H1 (cell line): ENCODE data around the gene ETV2. TPM values are rescaled to one million over a fixed set of nuclear protein-coding genes. Genes with fewer than 3 reads are reported as not detected.

Experiments
- CBX8 ChIP-seq: fragments of 300-800, 300-1000 bp; sonication (generic); IDR thresholded peaks from 2 replicates; pipeline ENCODE4 v1.7.1; 2016; ENCODE audit warnings: low read depth, low read length, borderline replicate concordance
- GTF2F1 ChIP-seq: IDR thresholded peaks from 2 replicates; pipeline ENCODE4 v1.6.1; 2012; ENCODE audit warnings: low read depth, low read length, improper control_type of control experiment, borderline replicate concordance
- KDM5A ChIP-seq: fragments of 200-600 bp; IDR thresholded peaks from 2 replicates; pipeline ENCODE4 v1.7.1; 2012; ENCODE audit warnings: mild to moderate bottlenecking, low read length, inconsistent platforms, mixed read lengths
- POLR2AphosphoS5 ChIP-seq: IDR thresholded peaks from 2 replicates; pipeline ENCODE4 v1.6.1; 2011; ENCODE audit warnings: low read depth, low read length
- SP1 ChIP-seq: IDR thresholded peaks from 2 replicates; pipeline ENCODE4 v1.6.1; 2011; ENCODE audit warnings: low read depth, low read length
- SP4 ChIP-seq: IDR thresholded peaks from 2 replicates; pipeline ENCODE4 v1.6.1; 2012; ENCODE audit warnings: low read length, inconsistent platforms
- polyA plus RNA-seq, 7 experiments: library from polyadenylated mRNA; depleted of rRNA in 3 of 7; stranded (reverse) in 5 of 7; unstranded in 2 of 7; fragments of >200 nt in 5 of 7; fragments of 200-250 nt in 2 of 7; gene quantifications; 1 replicate in 5 of 7; 2 replicates in 1 of 7; 4 replicates in 1 of 7; pipeline versions ENCODE4 v1.2.1 to v1.2.3, GENCODE V29; 2011 to 2013; ENCODE audit warnings: missing spikeins in 2 of 7, mixed read lengths in 2 of 7
- total RNA-seq: library from RNA; stranded (reverse); fragmentation: NEBNext Ultra II Directional; extraction: Animal tissue kit (Norgen Biotek cat#: 25700); gene quantifications from 2 replicates; pipeline ENCODE4 v1.2.1, GENCODE V29; 2021
- TF ChIP-seq, protein P1 (sequence below): IDR thresholded peaks from 2 replicates; pipeline ENCODE4 v1.6.1; 2011; ENCODE audit warnings: low read length, improper control_type of control experiment
- TF ChIP-seq, protein P2 (sequence below), 3 experiments: IDR thresholded peaks; 1 replicate in 2 of 3; 2 replicates in 1 of 3; pipeline versions ENCODE4 v1.5.1 to v1.6.1; 2011; ENCODE audit warnings: low read length in 3 of 3, mild to moderate bottlenecking in 3 of 3, inconsistent platforms in 2 of 3, low read depth in 1 of 3, moderate library complexity in 1 of 3; ENCODE audit not compliant: insufficient read depth in 1 of 3; ENCODE audit errors: control extremely low read depth in 1 of 3

Gene ETV2
- total and polyA plus RNA-seq, 2 of the 8 experiments (the other 6 are each of a cell fraction or from before 2014, with no cell fraction given), result 0.88 to 1.3 TPM

DNA sequence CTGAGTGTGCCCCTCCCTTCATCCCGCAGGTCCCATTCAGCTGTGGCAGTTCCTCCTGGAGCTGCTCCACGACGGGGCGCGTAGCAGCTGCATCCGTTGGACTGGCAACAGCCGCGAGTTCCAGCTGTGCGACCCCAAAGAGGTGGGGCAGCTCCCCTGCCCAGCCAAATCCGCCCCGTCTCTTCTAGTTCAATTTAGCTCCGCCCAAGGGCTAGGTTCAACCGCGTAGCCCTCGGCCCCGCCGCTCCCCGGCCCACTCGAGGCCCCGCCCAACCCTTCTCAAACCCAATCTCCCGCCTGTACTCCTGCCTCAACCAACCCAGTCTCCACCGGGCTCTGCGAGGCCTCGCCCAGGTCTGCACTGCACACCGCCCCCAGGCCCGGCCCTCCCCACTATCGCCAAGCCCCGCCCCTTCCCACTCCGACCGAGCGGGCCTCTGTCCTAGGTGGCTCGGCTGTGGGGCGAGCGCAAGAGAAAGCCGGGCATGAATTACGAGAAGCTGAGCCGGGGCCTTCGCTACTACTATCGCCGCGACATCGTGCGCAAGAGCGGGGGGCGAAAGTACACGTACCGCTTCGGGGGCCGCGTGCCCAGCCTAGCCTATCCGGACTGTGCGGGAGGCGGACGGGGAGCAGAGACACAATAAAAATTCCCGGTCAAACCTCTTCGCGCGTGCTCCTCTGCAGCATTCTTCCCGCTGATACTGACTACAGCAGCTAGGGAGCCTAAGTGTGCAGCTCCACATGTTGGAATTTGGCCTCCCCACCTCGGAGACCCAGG, 2.9 kb downstream of the ETV2 start (continued):
- TF ChIP-seq SP4, result no peak
- no peak for TF ChIP-seq GTF2F1
- 0 out of 2 replicates have a peak, but pooled peaks have one; percentile 12 for TF ChIP-seq SP1
- no peak for TF ChIP-seq CBX8
- TF ChIP-seq KDM5A, result no peak
- TF ChIP-seq, protein P1, sequence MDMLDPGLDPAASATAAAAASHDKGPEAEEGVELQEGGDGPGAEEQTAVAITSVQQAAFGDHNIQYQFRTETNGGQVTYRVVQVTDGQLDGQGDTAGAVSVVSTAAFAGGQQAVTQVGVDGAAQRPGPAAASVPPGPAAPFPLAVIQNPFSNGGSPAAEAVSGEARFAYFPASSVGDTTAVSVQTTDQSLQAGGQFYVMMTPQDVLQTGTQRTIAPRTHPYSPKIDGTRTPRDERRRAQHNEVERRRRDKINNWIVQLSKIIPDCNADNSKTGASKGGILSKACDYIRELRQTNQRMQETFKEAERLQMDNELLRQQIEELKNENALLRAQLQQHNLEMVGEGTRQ, result no peak
- TF ChIP-seq POLR2AphosphoS5, result no peak
- TF ChIP-seq, protein P2, sequence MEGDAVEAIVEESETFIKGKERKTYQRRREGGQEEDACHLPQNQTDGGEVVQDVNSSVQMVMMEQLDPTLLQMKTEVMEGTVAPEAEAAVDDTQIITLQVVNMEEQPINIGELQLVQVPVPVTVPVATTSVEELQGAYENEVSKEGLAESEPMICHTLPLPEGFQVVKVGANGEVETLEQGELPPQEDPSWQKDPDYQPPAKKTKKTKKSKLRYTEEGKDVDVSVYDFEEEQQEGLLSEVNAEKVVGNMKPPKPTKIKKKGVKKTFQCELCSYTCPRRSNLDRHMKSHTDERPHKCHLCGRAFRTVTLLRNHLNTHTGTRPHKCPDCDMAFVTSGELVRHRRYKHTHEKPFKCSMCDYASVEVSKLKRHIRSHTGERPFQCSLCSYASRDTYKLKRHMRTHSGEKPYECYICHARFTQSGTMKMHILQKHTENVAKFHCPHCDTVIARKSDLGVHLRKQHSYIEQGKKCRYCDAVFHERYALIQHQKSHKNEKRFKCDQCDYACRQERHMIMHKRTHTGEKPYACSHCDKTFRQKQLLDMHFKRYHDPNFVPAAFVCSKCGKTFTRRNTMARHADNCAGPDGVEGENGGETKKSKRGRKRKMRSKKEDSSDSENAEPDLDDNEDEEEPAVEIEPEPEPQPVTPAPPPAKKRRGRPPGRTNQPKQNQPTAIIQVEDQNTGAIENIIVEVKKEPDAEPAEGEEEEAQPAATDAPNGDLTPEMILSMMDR (IDR thresholded peaks at IDR 0.05; ENCODE audit: control extremely low read depth in 1 of 3, insufficient read depth in 1 of 3, low read depth in 1 of 3, low read length in 3 of 3), result no peak
